HEK293 (cell line): ENCODE results near the gene ARHGAP25.

Experiments used
- CTCF ChIA-PET: fragments of 350-600 bp; formaldehyde crosslinking; extraction: SDS; loops from one replicate; lab custom pipeline; 2021; ENCODE audit warnings: antibody characterized with exemption; lab: Yijun Ruan, JAX
- POLR2A ChIA-PET: fragments of 300-600 bp; formaldehyde crosslinking; extraction: SDS; loops from one replicate; lab custom pipeline; 2020; ENCODE audit warnings: antibody characterized with exemption, inconsistent platforms; lab: Yijun Ruan, JAX
- H3K27ac ChIP-seq: fragments of 200-500 bp; sonication (Bioruptor generic); 2 replicates; pipeline ENCODE4 v1.5.1; 2014; ENCODE audit warnings: low read depth, low read length, control low read depth, inconsistent platforms; ENCODE audit errors: extremely low read depth
- H3K36me3 ChIP-seq, 2 experiments: fragments of 200-500 bp in 1 of 2; sonication (Bioruptor generic) in 1 of 2; 1 replicate in 1 of 2; 2 replicates in 1 of 2; pipeline ENCODE4 v1.5.1; 2014 to 2017; ENCODE audit warnings: inconsistent platforms in 2 of 2, low read length in 2 of 2; ENCODE audit not compliant: control insufficient read depth in 2 of 2, insufficient read depth in 1 of 2
- H3K4me1 ChIP-seq: fragments of 200-500 bp; sonication (Bioruptor generic); 2 replicates; pipeline ENCODE4 v1.5.1; 2014; ENCODE audit warnings: mild to moderate bottlenecking, low read length, inconsistent platforms; ENCODE audit not compliant: control insufficient read depth, insufficient read depth
- H3K4me3 ChIP-seq: 2 replicates; pipeline ENCODE4 v1.5.1; 2011; ENCODE audit warnings: low read depth, mild to moderate bottlenecking, control low read depth, low read length, moderate library complexity
- H3K9me3 ChIP-seq: fragments of 200-500 bp; sonication (Bioruptor generic); 2 replicates; pipeline ENCODE4 v1.5.1; 2014; ENCODE audit warnings: low read depth, low read length, inconsistent platforms; ENCODE audit not compliant: control insufficient read depth, insufficient read depth
- BCL11A ChIP-seq: fragments of 450-650 bp; formaldehyde crosslinking; IDR thresholded peaks from 2 replicates; pipeline ENCODE4 v1.5.1; 2016; ENCODE audit warnings: low read depth, missing biosample characterization, missing genetic modification characterization
- ZBTB21 ChIP-seq: fragments of 450-650 bp; formaldehyde crosslinking; IDR thresholded peaks from 2 replicates; pipeline ENCODE4 v1.5.1; 2017; ENCODE audit warnings: missing biosample characterization, missing genetic modification characterization
- ZBTB8A ChIP-seq: fragments of 450-650 bp; formaldehyde crosslinking; IDR thresholded peaks from 2 replicates; pipeline ENCODE4 v1.5.1; 2016; ENCODE audit warnings: missing biosample characterization, missing genetic modification characterization
- ZFHX2 ChIP-seq: fragments of 450-650 bp; formaldehyde crosslinking; conservative IDR thresholded peaks from 2 replicates; pipeline ENCODE4 v1.5.1; 2016; ENCODE audit warnings: missing biosample characterization, missing genetic modification characterization
- ZNF76 ChIP-seq: fragments of 450-650 bp; formaldehyde crosslinking; IDR thresholded peaks from 2 replicates; pipeline ENCODE4; 2016; ENCODE audit warnings: low read depth, missing biosample characterization, missing genetic modification characterization, borderline replicate concordance
- ZNF777 ChIP-seq: fragments of 450-650 bp; formaldehyde crosslinking; IDR thresholded peaks from 2 replicates; pipeline ENCODE4 v1.5.1; 2017; ENCODE audit warnings: missing biosample characterization, missing genetic modification characterization, borderline replicate concordance
- ZNF830 ChIP-seq: fragments of 450-650 bp; IDR thresholded peaks from 2 replicates; pipeline ENCODE4 v1.5.0; 2018; ENCODE audit warnings: missing biosample characterization, missing genetic modification characterization, low read depth, mild to moderate bottlenecking, moderate library complexity
- TF ChIP-seq, protein P1 (sequence below): sonication (generic); formaldehyde crosslinking; IDR thresholded peaks from 2 replicates; pipeline ENCODE4 v1.8.1; 2022; ENCODE audit warnings: mild to moderate bottlenecking, moderate library complexity, missing genetic modification reagents
- TF ChIP-seq, protein P2 (sequence below): fragments of 450-650 bp; formaldehyde crosslinking; IDR thresholded peaks from 2 replicates; pipeline ENCODE4 v1.5.1; 2016; ENCODE audit warnings: missing biosample characterization, missing genetic modification characterization
- TF ChIP-seq, protein P3 (sequence below): fragments of 450-650 bp; formaldehyde crosslinking; IDR thresholded peaks from 2 replicates; pipeline ENCODE4 v1.5.1; 2016; ENCODE audit warnings: missing biosample characterization, missing genetic modification characterization
- TF ChIP-seq, protein P4 (sequence below): fragments of 450-650 bp; formaldehyde crosslinking; optimal IDR thresholded peaks from 2 replicates; pipeline ENCODE3; 2016; ENCODE audit warnings: missing biosample characterization, mild to moderate bottlenecking, missing genetic modification characterization
- TF ChIP-seq, protein P5 (sequence below): fragments of 450-650 bp; formaldehyde crosslinking; IDR thresholded peaks from 2 replicates; pipeline ENCODE4 v1.5.1; 2016; ENCODE audit warnings: missing biosample characterization, missing genetic modification characterization

Gene ARHGAP25, protein sequence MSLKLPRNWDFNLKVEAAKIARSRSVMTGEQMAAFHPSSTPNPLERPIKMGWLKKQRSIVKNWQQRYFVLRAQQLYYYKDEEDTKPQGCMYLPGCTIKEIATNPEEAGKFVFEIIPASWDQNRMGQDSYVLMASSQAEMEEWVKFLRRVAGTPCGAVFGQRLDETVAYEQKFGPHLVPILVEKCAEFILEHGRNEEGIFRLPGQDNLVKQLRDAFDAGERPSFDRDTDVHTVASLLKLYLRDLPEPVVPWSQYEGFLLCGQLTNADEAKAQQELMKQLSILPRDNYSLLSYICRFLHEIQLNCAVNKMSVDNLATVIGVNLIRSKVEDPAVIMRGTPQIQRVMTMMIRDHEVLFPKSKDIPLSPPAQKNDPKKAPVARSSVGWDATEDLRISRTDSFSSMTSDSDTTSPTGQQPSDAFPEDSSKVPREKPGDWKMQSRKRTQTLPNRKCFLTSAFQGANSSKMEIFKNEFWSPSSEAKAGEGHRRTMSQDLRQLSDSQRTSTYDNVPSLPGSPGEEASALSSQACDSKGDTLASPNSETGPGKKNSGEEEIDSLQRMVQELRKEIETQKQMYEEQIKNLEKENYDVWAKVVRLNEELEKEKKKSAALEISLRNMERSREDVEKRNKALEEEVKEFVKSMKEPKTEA

DNA sequence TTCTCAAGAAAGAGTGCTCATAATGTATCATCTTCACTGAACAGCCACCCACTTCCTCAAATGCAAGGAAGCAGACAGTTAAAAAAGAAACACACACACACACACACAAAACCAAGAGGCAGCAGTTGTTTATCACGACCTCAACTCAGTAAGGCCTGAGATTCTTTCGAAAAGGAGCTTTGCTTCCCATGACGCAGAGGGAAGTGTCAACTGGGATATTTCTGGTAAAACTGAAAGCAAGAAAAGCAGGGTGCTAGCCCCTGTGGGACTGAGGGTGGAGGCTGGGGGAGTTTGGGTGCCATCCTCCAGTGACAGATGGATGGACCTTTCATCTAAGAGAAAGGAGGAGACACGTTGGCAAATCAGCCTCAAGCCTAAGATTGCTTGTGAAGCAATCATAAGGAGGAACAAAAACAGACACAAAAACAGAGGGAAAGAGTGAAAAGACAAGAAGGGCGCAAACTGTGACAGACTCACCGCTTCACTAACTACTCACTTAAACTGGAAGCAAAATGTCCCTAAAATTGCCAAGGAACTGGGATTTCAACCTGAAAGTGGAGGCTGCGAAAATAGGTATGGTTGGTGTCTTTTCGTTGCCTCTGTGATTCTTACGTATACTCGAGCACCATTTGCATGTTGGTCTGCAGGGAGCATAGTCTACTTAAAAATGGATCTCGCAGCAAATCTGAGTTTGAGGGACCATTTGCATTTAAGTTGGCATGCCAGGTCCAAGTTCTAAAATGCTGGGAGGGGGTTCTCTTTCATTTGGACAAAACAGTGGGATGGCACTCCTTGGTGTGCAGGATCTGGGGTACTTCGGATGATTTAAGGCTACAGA, at the start of gene ARHGAP25:
Gene ARHGAP25 (plus strand): TSS at position 124 of the 838 bp plus-strand sequence. CDS start 389 bp downstream, at position 513.
- Histone ChIP-seq H3K27ac (no peak within 1 kb of the TSS), H3K9me3 (no peaks in the 10 kb centered on the region), H3K36me3 (no peaks in the 10 kb centered on the region), H3K4me1 (no peaks in the 10 kb centered on the region), H3K4me3 (no peak within 1 kb of the TSS)
- TF ChIP-seq ZBTB21 (tag by site-specific recombination) = no peak
- ChIA-PET POLR2A (no interaction called here), CTCF (interaction anchor here (0.7 to 1.3 kb wide), 3 partner anchors 14 to 192 kb away, joined by 3 to 6 read pairs (median 5); no protein-coding TSS in a partner anchor)

DNA sequence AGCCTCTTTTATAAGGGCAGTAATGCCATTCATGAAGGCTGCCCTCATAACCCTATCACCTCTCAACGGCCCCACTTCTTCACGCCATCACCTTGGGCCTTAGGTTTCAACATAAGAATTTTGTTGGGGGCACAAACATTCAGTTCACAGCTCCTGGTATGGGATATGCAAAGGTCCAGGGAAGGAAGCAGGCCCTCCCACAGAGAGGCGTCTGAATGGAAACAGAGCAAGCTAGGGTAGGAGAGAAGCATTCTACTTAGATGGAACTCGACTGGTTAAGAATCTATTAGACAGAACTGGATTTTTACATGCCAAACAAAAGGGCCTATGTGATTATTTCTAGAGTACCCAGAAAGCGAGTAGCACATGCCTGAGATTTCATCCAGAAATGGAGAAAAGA, 48.4 kb upstream of the ARHGAP25 start:
- POLR2A ChIA-PET = no interaction called here
- Histone ChIP-seq H3K27ac (no peak overlapping the region), H3K9me3 (no peaks in the 10 kb centered on the region), H3K4me3 (no peak overlapping the region), H3K36me3 (no peaks in the 10 kb centered on the region), H3K4me1 (no peaks in the 10 kb centered on the region)
- TF ChIP-seq ZNF76 (tag by site-specific recombination) = no peak
- no peak for TF ChIP-seq ZNF830 (tag by site-specific recombination)
- TF ChIP-seq ZFHX2 (tag by site-specific recombination) = no peak
- TF ChIP-seq, protein P1, sequence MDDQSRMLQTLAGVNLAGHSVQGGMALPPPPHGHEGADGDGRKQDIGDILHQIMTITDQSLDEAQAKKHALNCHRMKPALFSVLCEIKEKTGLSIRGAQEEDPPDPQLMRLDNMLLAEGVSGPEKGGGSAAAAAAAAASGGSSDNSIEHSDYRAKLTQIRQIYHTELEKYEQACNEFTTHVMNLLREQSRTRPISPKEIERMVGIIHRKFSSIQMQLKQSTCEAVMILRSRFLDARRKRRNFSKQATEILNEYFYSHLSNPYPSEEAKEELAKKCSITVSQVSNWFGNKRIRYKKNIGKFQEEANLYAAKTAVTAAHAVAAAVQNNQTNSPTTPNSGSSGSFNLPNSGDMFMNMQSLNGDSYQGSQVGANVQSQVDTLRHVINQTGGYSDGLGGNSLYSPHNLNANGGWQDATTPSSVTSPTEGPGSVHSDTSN = no peak
- TF ChIP-seq, protein P2, sequence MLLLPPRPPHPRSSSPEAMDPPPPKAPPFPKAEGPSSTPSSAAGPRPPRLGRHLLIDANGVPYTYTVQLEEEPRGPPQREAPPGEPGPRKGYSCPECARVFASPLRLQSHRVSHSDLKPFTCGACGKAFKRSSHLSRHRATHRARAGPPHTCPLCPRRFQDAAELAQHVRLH (tag by site-specific recombination) = no peak
- TF ChIP-seq, protein P3, sequence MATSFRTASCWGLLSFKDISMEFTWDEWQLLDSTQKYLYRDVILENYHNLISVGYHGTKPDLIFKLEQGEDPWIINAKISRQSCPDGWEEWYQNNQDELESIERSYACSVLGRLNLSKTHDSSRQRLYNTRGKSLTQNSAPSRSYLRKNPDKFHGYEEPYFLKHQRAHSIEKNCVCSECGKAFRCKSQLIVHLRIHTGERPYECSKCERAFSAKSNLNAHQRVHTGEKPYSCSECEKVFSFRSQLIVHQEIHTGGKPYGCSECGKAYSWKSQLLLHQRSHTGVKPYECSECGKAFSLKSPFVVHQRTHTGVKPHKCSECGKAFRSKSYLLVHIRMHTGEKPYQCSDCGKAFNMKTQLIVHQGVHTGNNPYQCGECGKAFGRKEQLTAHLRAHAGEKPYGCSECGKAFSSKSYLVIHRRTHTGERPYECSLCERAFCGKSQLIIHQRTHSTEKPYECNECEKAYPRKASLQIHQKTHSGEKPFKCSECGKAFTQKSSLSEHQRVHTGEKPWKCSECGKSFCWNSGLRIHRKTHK (tag by site-specific recombination) = no peak
- no peak for TF ChIP-seq ZBTB8A (tag by site-specific recombination)
- TF ChIP-seq, protein P4, sequence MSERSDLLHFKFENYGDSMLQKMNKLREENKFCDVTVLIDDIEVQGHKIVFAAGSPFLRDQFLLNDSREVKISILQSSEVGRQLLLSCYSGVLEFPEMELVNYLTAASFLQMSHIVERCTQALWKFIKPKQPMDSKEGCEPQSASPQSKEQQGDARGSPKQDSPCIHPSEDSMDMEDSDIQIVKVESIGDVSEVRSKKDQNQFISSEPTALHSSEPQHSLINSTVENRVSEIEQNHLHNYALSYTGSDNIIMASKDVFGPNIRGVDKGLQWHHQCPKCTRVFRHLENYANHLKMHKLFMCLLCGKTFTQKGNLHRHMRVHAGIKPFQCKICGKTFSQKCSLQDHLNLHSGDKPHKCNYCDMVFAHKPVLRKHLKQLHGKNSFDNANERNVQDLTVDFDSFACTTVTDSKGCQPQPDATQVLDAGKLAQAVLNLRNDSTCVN (tag by site-specific recombination) = no peak
- TF ChIP-seq ZNF777 (tag by site-specific recombination) = no peak
- TF ChIP-seq, protein P5, sequence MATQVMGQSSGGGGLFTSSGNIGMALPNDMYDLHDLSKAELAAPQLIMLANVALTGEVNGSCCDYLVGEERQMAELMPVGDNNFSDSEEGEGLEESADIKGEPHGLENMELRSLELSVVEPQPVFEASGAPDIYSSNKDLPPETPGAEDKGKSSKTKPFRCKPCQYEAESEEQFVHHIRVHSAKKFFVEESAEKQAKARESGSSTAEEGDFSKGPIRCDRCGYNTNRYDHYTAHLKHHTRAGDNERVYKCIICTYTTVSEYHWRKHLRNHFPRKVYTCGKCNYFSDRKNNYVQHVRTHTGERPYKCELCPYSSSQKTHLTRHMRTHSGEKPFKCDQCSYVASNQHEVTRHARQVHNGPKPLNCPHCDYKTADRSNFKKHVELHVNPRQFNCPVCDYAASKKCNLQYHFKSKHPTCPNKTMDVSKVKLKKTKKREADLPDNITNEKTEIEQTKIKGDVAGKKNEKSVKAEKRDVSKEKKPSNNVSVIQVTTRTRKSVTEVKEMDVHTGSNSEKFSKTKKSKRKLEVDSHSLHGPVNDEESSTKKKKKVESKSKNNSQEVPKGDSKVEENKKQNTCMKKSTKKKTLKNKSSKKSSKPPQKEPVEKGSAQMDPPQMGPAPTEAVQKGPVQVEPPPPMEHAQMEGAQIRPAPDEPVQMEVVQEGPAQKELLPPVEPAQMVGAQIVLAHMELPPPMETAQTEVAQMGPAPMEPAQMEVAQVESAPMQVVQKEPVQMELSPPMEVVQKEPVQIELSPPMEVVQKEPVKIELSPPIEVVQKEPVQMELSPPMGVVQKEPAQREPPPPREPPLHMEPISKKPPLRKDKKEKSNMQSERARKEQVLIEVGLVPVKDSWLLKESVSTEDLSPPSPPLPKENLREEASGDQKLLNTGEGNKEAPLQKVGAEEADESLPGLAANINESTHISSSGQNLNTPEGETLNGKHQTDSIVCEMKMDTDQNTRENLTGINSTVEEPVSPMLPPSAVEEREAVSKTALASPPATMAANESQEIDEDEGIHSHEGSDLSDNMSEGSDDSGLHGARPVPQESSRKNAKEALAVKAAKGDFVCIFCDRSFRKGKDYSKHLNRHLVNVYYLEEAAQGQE (tag by site-specific recombination) = no peak
- TF ChIP-seq BCL11A (tag by site-specific recombination) = no peak
- CTCF ChIA-PET = interaction anchor here (0.7 kb wide), 1 partner anchor 615 kb away, joined by 3 read pairs; no protein-coding TSS in a partner anchor
